Stimulated activated CD8-positive, alpha-beta memory T cell treated with anti-CD3 and anti-CD28 coated beads, Interleukin-12 subunit alpha, Interleukin-12 subunit beta, amount 100 ng/mL, for 24 hours (primary cell): ENCODE data around the gene HELZ2.
A peak's percentile ranks its signal among the peaks of the same experiment; 100 is the strongest.

Source experiments
- DNase-seq: peaks from one replicate; pipeline ENCODE4 v3.0.0-alpha.2; 2020; ENCODE audit errors: extremely low read depth

Gene HELZ2

DNA sequence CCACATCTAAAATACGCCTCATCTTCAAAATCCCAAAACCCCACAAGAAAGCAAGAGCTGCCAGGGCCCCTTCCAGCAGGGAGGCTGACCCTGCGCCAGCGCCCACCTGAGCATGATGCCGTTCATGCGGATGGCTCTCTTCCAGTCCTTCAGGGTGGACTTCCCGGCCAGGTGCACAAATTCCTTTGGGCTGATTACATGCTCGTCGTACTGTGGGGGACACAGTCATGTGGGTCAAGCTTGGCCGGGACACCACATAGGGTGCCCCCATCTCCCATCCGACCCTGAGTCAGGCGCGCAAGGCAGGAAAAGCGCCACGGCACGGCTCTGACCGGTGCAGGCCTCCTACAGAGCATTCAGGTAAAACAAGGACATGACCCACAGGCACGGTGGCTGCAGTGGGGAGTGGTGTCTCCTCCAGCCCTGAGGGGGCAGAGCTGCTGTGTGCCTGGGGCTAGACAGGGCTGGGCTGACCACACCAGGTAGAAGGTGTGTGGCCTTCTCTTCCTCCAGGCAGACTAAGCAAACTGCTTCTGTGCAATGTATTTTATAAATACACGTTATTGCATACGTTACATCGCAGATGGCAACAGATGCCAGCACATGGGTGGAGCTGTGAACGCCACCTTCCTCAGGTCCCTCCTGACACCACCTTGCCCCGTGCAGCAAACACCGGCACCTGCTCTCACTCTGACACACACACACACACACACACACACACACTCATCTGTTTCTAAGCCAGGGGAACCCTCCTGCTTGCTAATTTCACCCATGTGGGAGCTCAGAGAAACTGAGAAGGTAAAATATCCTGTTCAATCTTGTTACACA, 23.8 kb upstream of the HELZ2 start:
- no peak for DNase-seq

DNA sequence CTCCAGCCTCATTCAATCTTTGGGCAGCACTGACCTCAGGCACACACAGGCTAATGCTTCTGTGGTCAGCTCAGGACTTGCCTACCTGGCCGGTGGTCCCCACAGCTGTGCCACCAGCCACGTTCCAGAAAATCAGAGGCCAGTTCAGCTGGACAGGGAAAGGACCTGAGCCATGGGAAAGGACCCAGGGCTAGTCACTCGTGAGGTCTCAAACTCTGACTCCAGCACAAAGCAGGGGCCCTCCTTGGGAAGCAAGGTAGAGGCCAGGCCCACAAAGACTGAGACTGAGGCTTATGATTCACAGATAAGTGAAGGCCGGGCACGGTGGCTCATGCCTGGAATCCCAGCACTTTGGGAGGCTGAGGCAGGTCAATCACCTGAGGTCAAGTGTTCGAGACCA, 22.4 kb upstream of the HELZ2 start:
- DNase-seq: no peak

DNA sequence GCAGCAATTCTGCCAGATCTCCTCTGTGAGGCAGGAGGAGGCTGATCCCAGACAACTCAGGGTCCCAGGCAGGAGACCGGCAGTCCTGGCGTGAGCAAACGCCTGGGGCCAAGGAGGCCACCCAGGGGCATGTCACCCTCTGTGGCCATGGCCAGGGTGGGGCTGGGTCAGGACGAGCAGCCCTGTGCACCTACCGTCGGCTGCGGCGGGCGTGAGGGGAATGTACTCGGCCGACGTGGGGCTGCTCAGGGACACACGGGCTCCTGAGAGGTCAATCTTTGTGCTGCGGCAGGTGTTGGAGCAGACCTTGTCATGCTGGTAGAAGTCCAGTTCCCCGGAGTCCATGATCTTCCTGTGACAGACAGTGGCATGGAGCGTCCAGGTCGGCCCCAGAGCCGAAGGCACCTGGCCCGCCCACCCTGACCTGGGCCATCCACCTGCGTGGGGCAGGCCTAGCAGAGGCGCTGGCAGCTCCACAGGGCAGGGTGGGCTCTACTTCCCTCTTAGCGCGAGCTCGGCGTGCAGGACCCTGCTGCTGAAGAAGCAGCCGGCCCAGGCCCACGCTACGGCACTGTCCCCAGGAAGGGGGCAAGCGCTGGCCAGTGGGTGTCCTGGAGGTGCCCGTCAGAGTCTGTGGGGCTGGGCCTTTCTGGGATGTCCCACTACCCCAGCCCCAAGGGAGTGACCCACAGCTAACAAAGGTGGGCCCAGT, 21.5 kb upstream of the HELZ2 start:
- no peak for DNase-seq

DNA sequence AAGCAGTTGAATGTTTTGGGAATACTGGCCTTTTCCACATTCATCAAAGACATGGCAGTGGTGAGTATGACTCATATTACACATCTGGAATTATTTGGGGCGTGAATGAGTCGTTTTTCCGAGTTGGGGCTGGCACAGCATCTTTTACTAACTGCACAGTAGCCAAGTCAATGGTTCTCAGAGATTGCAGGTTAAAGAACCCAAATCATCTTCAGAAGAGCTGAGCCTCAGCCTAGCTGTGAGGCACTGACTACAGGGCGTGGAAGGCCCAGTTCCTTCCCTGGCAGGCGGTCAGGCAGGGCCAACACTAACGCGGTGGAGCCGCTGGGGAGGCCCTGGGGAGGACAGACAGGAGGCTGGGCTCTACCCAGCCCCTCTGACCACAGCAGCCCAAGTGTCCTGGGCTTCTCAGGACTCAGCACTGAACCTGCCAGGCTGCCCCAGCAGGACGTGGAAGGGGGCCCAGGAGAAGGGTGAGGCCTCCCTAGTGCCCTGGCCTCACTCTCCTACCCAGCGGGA, 20.1 kb upstream of the HELZ2 start:
- no peak for DNase-seq

GRCh38 chr20:63592661-63593060, 18.6 kb upstream of the HELZ2 start:
- DNase-seq: no peak

DNA sequence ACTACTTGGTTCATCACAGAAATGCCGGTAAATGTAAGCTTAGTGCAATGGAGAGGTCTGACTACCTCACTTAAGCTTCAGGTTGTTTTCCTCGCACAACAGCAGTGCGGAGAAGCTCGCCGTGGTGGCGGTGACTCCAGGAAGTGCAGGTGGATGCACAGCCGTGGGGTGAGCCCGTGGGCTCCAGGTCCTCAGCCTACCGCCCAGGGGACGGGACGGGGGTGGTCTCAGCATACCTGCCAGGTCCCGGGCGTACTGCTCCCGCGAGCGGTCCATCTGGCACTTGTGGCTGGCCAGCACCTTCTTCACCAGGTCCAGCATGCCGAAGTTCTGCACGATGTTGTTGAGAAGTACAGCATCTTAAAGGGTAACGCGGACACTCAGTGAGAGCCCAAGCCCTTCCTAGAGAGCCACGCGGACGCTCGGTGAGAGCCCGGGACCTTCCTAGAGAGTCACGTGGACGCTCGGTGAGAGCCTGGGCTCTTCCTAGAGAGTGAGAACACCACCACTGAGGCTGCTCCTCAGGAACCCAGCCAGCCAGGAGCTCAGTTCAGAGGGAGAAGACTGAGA, 17.8 kb upstream of the HELZ2 start:
- no peak for DNase-seq

GRCh38 chr20:63591147-63591533, 17.1 kb upstream of the HELZ2 start:
- DNase-seq: no peak

- DNase-seq: no peak
Observed at GRCh38 chr20:63590218-63591146, 16.4 kb upstream of the HELZ2 start.

- DNase-seq: no peak
Observed at GRCh38 chr20:63589261-63590217, 15.5 kb upstream of the HELZ2 start.

DNA sequence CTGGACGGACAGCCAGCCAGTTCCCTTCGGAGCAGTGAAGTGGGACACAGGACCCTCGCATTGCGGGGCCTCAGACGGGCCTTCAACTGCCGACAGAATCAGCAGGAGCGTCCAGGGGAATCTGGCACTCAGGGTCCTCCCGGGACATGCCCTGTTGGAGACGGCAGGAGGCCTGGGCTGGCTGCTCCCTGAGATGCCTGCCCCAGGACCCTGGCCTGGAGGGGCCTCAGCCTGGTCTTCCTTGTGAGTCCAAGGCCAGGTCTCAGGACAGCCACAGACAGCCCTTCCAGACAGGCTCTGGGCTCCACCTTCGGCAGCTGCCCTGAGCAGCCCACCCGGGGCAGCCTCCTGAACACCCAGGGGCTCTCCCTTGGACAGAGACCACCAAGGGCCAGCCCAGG, 14.6 kb upstream of the HELZ2 start:
- DNase-seq: no peak

GRCh38 chr20:63587776-63588591, 13.9 kb upstream of the HELZ2 start:
- no peak for DNase-seq

DNA sequence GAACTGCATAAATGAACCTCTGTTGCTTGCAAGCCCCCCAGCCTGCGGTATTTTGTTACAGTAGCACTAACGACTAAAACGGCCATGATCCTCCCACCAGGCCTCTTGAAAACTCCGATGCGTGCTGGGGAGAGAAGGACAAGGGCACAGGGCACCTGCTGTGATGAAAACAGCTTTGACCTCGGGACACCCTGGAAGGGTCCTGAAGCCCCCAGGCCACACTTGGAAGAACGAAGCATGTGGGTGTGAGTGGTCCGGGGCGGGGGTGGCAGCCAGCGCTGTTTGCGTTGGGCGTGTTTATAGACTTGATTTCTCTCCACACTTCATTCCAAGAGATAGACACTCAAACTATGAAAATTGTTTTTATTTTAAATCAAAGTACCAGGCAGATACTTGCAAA, 13.2 kb upstream of the HELZ2 start:
- DNase-seq: no peak

DNA sequence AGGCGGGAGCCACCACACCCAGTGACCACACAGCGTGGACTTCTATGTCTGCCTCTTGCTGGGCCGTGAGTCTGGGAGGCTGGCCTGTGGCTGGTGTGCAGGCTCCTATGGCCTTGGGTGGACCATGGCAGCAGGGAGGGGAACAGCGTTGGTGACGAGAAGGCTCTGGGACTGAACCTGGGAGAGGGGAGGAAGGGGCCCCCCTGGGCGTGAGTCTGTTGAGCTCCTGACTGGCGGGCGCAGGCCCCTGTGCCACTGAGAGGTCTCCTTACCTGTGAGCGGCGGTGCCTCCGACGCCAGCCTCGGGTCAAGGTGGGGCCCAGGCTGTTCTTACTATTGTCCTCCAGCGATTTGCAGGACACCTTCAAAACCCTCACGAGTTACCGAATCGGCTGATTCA, 12.8 kb upstream of the HELZ2 start:
- DNase-seq: no peak

DNA sequence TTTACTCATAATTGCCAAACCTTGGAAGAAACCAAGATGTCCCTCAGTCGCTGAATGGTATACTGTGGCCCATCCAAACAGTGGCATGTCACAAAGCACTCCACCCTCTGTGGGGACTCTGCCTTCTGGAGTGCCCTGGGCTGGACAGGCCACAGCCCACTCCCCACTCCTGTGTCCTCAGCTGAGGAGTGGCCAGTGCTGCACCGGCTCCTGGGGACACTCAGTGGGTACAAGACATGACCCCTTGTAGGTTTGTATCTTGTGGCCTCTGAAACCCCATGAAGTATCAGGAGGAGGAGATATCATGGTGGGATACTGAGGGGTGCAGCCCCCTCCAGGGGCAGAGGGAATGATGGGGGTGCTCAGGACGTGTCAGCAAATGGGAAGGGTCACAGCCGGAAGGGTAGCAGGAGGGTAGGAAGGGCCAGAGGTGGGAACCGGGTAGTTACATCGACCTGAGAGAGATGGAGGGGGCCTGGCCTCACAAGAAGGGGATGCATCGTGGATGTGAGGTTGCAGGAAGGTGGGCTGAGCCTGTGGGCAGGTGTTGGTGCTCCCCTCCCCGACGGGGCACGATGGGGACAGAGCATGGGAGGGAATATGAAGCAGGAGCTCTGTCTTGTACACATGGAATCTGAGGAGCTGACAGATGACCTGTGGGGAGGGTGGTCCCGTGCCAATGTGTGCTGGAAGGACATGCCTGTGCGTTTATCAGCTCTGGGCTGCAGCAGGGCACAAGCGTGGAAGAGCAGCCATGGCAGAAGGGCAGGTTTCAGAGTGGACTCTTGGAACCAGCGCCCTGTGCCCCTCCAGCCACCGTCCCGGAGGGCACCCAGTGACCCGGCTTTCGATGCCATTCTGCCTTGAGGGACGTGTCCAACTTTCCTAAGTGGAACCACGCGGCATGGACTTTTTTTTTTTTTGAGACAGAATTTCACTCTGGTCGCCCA, 11.9 kb upstream of the HELZ2 start:
- DNase-seq: no peak

- no peak for DNase-seq
Observed at GRCh38 chr20:63582382-63583063, 8.5 kb upstream of the HELZ2 start.

GRCh38 chr20:63580796-63581461, 6.9 kb upstream of the HELZ2 start:
- peak; percentile 34 for DNase-seq

DNA sequence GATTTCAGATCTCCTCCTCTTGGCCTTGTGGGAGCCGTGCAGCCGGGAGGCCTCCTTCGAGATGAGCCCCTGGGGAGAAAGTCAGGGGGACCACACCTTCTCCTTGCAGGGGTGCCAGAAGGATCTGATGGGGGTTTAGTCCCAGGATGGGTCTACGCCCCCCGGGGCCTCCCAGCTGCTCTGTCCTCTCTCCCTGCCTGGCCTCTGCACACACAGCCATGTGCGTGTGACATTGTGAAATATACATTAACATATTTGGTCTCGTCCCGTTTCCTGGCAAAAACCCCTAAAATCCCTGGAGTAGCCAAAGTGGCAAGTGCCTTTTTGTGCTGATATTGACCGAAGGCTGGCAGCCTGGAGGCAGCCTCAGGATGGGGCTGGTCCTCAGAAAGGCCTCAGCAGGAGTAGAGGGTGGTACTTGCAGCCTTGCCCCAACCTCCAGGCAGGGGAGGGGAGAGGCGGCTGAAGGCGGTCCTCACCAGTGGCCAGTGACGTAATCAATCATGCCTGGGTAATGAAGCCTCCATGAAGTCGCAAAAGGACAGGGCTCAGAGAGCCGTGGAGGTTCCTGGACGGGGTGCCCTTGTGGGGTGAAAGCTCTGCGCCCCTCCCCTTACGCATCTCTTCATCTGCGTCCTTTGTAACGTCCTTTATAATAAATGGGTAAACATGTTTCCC, 5.1 kb upstream of the HELZ2 start:
- DNase-seq: no peak
